Bronchial epithelial cell (primary cell): ENCODE measurements around the gene ZNF48. TPM values are rescaled to one million over a fixed set of nuclear protein-coding genes. Genes with fewer than 3 reads are reported as not detected.

Source experiments
- DNase-seq: peaks from one replicate; pipeline ENCODE4 v3.0.0-alpha.2; 2010; ENCODE audit warnings: low read depth
- FAIRE-seq: peaks from 2 replicates; lab custom pipeline; 2011; peaks lifted over from hg19 to GRCh38; lab: Jason Lieb, UNC
- H3K27me3 ChIP-seq: 2 replicates; pipeline ENCODE4 v1.5.1; 2011; ENCODE audit warnings: low read length; ENCODE audit not compliant: control insufficient read depth, insufficient read depth
- H3K36me3 ChIP-seq: 2 replicates; pipeline ENCODE4 v1.5.1; 2011; ENCODE audit warnings: low read length; ENCODE audit not compliant: control insufficient read depth, insufficient read depth
- H3K4me3 ChIP-seq: 2 replicates; pipeline ENCODE4 v1.5.1; 2011; ENCODE audit warnings: mild to moderate bottlenecking, low read depth, low read length, control low read depth
- total RNA-seq: library from RNA; depleted of rRNA; stranded (reverse); fragments of >200 nt; gene quantifications from 2 replicates; pipeline ENCODE4 v1.2.1, GENCODE V29; 2014
- TF ChIP-seq, protein P1 (sequence below): IDR thresholded peaks from 2 replicates; pipeline ENCODE4 v1.5.1; 2011; ENCODE audit warnings: mild to moderate bottlenecking, moderate library complexity, low read length, control low read depth, inconsistent platforms; ENCODE audit not compliant: insufficient read depth, severe bottlenecking

The ZNF48 gene
- total RNA-seq, 1 donor from 2014 or later: 12.9 TPM

DNA sequence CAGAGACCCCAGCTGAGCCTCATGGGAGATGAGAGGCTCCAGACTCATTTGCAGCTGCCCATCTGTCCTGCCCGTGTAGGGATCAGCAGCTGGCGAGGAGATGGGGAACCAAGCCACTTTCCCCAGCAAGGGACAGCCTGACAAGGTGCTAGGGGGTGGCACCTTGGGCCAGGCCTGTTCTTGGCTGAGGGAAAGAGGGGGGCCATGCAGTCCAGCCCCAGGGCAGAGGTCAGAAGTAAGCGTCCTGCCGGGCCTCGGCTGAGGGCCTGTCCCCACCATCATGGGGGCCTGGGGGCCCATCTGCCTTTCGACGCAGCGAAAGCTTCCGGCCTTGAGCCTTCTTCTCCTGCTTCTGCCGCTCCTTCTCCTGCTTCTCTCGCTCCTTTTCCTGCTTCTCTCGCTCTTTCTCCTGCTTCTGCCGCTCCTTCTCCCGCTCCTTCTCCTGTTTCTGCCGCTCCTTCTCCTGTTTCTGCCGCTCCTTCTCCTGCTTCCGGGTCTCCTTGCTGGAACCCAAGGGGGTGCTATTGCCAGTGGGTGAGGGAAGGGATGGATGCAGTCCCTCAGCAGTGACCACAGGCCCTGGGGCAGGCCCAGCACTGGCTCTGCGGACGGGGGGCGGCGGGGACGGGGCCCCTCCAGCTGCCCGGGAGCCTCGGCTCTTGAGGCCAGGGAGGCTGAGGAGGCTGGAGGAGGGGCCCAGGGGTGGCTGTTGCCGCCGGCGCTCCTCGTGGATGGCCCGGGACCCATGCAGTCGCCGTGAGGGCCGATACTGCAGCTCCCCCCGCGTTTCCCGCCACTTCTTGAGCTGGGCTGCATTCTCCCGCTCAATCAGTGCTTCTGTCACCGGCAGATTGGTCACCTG, 37.3 kb upstream of the ZNF48 start:
- DNase-seq: no peak
- Histone ChIP-seq H3K4me3 (no peak overlapping the region), H3K27me3 (no peaks in the 10 kb centered on the region), H3K36me3 (peaks cover 12% of the 10 kb centered on the region)
- FAIRE-seq: no peak
- TF ChIP-seq, protein P1, sequence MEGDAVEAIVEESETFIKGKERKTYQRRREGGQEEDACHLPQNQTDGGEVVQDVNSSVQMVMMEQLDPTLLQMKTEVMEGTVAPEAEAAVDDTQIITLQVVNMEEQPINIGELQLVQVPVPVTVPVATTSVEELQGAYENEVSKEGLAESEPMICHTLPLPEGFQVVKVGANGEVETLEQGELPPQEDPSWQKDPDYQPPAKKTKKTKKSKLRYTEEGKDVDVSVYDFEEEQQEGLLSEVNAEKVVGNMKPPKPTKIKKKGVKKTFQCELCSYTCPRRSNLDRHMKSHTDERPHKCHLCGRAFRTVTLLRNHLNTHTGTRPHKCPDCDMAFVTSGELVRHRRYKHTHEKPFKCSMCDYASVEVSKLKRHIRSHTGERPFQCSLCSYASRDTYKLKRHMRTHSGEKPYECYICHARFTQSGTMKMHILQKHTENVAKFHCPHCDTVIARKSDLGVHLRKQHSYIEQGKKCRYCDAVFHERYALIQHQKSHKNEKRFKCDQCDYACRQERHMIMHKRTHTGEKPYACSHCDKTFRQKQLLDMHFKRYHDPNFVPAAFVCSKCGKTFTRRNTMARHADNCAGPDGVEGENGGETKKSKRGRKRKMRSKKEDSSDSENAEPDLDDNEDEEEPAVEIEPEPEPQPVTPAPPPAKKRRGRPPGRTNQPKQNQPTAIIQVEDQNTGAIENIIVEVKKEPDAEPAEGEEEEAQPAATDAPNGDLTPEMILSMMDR: no peak

DNA sequence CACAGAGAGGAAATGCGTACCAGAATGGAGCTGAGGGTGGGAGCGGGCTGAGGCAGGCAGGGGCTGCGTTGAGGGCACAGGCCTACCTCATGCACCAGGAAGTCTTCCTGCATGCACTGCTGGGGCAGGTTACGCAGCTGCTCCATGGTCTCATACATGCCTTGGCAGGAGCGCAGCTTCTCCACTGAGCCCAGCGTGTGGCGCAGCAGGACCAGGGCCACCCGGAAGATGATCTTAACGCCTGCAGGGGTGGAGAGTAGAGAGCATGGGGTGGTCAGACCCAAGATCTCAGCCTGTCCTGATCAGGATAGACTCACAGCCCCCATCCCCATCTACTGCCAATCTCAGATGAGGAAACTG, 36.7 kb upstream of the ZNF48 start:
- DNase-seq: no peak
- FAIRE-seq: no peak
- no peak overlapping the region for H3K4me3 ChIP-seq
- TF ChIP-seq, protein P1: no peak
- H3K36me3 ChIP-seq: peaks cover 11% of the 10 kb centered on the region
- H3K27me3 ChIP-seq: no peaks in the 10 kb centered on the region

DNA sequence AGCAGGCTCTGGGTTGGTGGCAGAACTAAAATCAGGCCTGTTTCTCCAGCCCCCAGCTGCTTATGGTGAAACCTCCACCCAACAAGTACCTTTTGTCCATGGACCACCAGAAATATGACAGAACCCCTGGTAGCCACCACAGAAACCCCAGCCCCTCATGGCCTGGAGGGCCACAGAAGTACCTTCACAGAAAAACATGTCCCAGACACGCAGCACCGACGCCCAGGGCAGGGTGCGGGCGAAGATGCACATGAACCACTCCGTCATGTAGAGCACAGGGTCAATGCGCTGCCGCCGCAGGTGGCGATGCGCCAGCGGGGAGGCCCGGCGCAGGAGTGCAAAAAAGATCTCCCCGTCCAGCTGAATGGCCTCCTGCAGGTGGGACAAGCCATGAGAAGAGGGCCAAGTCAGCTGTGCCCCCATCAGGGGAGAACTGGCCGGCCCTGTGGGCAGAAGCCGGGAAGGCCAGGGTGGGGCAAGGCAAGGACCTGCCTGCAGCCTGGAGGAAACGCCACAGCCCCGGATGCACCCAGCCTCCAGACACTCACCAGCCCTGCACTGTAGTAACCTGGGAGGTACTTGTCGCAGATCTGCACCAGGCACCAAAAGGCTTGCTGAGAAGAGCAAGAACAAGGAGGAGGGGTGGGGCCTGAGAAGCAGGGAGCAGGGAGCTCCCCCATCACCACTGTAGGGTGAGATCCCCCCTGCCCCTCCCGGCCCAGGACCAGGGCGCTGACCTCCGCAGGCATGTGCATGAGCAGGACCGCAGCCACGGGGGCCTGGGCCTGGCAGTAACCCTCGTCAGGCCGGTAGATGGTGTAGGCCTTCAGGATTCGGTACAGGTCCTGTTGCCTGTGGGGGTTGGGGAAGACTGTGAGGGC, 36.0 kb upstream of the ZNF48 start:
- DNase-seq (no peak), FAIRE-seq (no peak)
- peaks cover 10% of the 10 kb centered on the region for H3K36me3 ChIP-seq
- TF ChIP-seq, protein P1: no peak
- H3K27me3 ChIP-seq: no peaks in the 10 kb centered on the region
- no peak overlapping the region for H3K4me3 ChIP-seq

DNA sequence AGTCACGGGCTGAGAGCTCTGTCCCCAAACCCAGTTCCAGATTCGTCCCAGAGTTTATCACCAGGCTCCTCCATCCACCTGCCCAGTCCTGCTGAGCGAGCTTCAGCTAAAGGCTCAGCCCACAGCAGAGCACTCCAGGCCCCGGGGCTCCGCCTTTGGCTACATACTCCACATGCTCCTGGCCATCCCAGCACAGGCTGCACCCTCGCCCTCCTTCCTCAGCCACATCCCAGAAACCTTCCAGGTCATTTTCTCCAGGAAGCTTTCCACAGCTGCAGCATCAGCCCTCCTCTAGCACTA, 35.4 kb upstream of the ZNF48 start:
- Histone ChIP-seq H3K4me3 (no peak overlapping the region), H3K27me3 (no peaks in the 10 kb centered on the region), H3K36me3 (peaks cover 13% of the 10 kb centered on the region)
- FAIRE-seq: no peak
- no peak for DNase-seq
- TF ChIP-seq, protein P1: no peak

DNA sequence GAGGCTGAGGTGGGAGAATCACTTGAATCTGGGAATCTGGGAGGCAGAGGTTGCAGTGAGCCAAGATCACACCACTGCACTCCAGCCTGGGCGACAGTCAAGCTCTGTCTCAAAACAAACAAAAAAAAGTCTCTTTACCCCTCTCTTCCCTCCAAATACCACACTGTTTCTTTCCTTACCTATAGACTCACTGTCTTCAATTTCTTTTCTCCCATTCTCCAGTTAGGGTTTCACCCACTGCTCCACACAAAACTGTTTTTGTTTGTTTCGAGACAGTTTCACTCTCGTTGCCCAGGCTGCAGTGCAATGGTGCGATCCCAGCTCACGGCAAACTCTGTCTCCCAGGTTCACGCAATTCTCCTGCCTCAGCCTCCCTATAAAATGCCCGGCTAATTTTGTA, 34.0 kb upstream of the ZNF48 start:
- TF ChIP-seq, protein P1: no peak
- peaks cover 21% of the 10 kb centered on the region for H3K36me3 ChIP-seq

More for the DNA sequence above, 34.0 kb upstream of the ZNF48 start:
- no peak for FAIRE-seq
- no peak for DNase-seq
- Histone ChIP-seq H3K27me3 (no peaks in the 10 kb centered on the region), H3K4me3 (no peak overlapping the region)
